GM12878 (cell line): ENCODE data around the gene TTYH3. TPM values are rescaled to one million over a fixed set of nuclear protein-coding genes. Genes with fewer than 3 reads are reported as not detected.
A peak's percentile ranks its signal among the peaks of the same experiment; 100 is the strongest.

Experiments used
- ATAC-seq: fragments of 200-7000 bp; cut with Tn5 transposase; 3 replicates; pipeline ENCODE4 v1.9.1; 2020; ENCODE audit warnings: mild to moderate bottlenecking, moderate library complexity
- BruUV-seq: library from RNA; stranded (reverse); fragments of 400-500 nt; replicated peaks from 2 replicates; lab custom pipeline; 2021; lab: Mats Ljungman, UMichigan
- CTCF ChIA-PET: fragments of 300-600 bp; sonication (Branson Sonifier 250); formaldehyde crosslinking; extraction: SDS; loops from one replicate; lab custom pipeline; 2021; ENCODE audit warnings: inconsistent platforms; lab: Yijun Ruan, JAX
- POLR2A ChIA-PET: fragments of 350-600 bp; formaldehyde crosslinking; extraction: SDS; loops from one replicate; lab custom pipeline; 2021; ENCODE audit warnings: inconsistent platforms; lab: Charles Lee
- RAD21 ChIA-PET: fragments of 300-600 bp; sonication (Branson Sonifier 250); formaldehyde crosslinking; loops from one replicate; lab custom pipeline; 2023; ENCODE audit warnings: antibody characterized with exemption; ENCODE audit not compliant: unreplicated experiment; lab: Charles Lee
- SMC1A ChIA-PET: fragments of 300-600 bp; sonication (Branson Sonifier 250); formaldehyde crosslinking; loops from one replicate; lab custom pipeline; 2023; ENCODE audit not compliant: unreplicated experiment, uncharacterized antibody; lab: Charles Lee
- DNase-seq: peaks from one replicate; pipeline ENCODE4 v3.0.0-alpha.2; 2011; ENCODE audit warnings: low read depth, low spot score
- FAIRE-seq: peaks from 3 replicates; lab custom pipeline; 2011; peaks lifted over from hg19 to GRCh38; lab: Jason Lieb, UNC
- H2AFZ ChIP-seq: 2 replicates; pipeline ENCODE4 v1.6.0; 2011; ENCODE audit warnings: low read depth, low read length, control low read depth; ENCODE audit not compliant: control insufficient read depth
- H3K27ac ChIP-seq: 2 replicates; pipeline ENCODE4 v1.5.1; 2011; ENCODE audit warnings: control low read depth; ENCODE audit not compliant: control insufficient read depth, insufficient read depth
- H3K27me3 ChIP-seq, 2 experiments: replicated peaks in 1 of 2; 2 replicates each; pipeline versions ENCODE4 v1.6.0 to v1.6.1; 2011; ENCODE audit warnings: low read length in 1 of 2; ENCODE audit not compliant: control insufficient read depth in 2 of 2, insufficient read depth in 2 of 2
- H3K36me3 ChIP-seq, 2 experiments: 2 replicates each; pipeline ENCODE4 v1.5.1; 2011; ENCODE audit warnings: low read length in 1 of 2; ENCODE audit not compliant: control insufficient read depth in 2 of 2, insufficient read depth in 2 of 2
- H3K4me1 ChIP-seq: 2 replicates; pipeline ENCODE4 v1.6.1; 2011; ENCODE audit warnings: mild to moderate bottlenecking, low read length, moderate library complexity, mixed read lengths; ENCODE audit not compliant: control insufficient read depth, insufficient read depth
- H3K4me2 ChIP-seq: 2 replicates; pipeline ENCODE4 v1.6.0; 2011; ENCODE audit warnings: control low read depth; ENCODE audit not compliant: control insufficient read depth, insufficient read depth
- H3K4me3 ChIP-seq: fragments of 200-600 bp; sonication (generic); 2 replicates; pipeline ENCODE4 v1.5.1; 2016
- H3K79me2 ChIP-seq: 2 replicates; pipeline ENCODE4 v1.6.0; 2011; ENCODE audit warnings: low read length; ENCODE audit not compliant: control insufficient read depth, insufficient read depth
- H3K9ac ChIP-seq: 2 replicates; pipeline ENCODE4 v1.8.0; 2011; ENCODE audit warnings: low read length, control low read depth, mixed read lengths; ENCODE audit not compliant: control insufficient read depth, insufficient read depth
- H3K9me3 ChIP-seq: replicated peaks from 3 replicates; pipeline ENCODE4 v1.5.1; 2011; ENCODE audit warnings: mild to moderate bottlenecking, low read length; ENCODE audit not compliant: control insufficient read depth, insufficient read depth
- H4K20me1 ChIP-seq: 2 replicates; pipeline ENCODE4 v1.6.0; 2011; ENCODE audit not compliant: control insufficient read depth, insufficient read depth
- CHD1 ChIP-seq: IDR thresholded peaks from 2 replicates; pipeline ENCODE4 v1.6.1; 2012; ENCODE audit warnings: low read depth, low read length, improper control_type of control experiment
- MXI1 ChIP-seq: fragments of 150-350 bp; IDR thresholded peaks from 2 replicates; pipeline ENCODE4 v1.6.1; 2011; ENCODE audit warnings: low read depth, mild to moderate bottlenecking, inconsistent platforms, low read length, improper control_type of control experiment
- SUZ12 ChIP-seq: fragments of 200-600 bp; sonication (generic); IDR thresholded peaks from one replicate; pipeline ENCODE4 v1.6.1; 2018; ENCODE audit warnings: antibody characterized with exemption, mild to moderate bottlenecking; ENCODE audit not compliant: unreplicated experiment
- TAF1 ChIP-seq: IDR thresholded peaks from 2 replicates; pipeline ENCODE4 v1.6.1; 2011; ENCODE audit warnings: mild to moderate bottlenecking, low read depth, low read length, borderline replicate concordance
- WGBS: methylation state at CpG from one replicate; pipeline ENCODE4 v1.1.6; 2016; ENCODE audit warnings: low lambda C conversion rate; ENCODE audit not compliant: insufficient replicate concordance, insufficient coverage; ENCODE audit errors: missing lambda C conversion rate; 5-methylcytosine and 5-hydroxymethylcytosine counted together
- in situ Hi-C: fragments of 300-500 bp; cut with MboI; formaldehyde crosslinking; loops from 9 replicates; pipeline ENCODE4 v1.14.3; 2018; ENCODE audit warnings: mixed read lengths
- intact Hi-C: fragments of 100-400 bp; cut with micrococcal nuclease; formaldehyde crosslinking; loops from one replicate; pipeline ENCODE4 v1.14.2; 2022; ENCODE audit not compliant: unreplicated experiment
- polyA plus RNA-seq, 11 experiments: library from polyadenylated mRNA; depleted of rRNA in 4 of 11; unstranded in 6 of 11; stranded (reverse) in 5 of 11; fragments of >200 nt; fragmentation: Nextera tagmentation in 4 of 11; fragmentation: Illumina TruSeq in 1 of 11; extraction: Ambion mirVana in 4 of 11; extraction: Trizol in 1 of 11; gene quantifications; 1 replicate in 1 of 11; 2 replicates in 10 of 11; pipeline versions ENCODE4 v1.2.1 to v1.2.3, GENCODE V29; 2011 to 2016; ENCODE audit warnings: inconsistent platforms in 2 of 11, missing spikeins in 2 of 11, low read depth in 1 of 11
- total RNA-seq, 4 experiments: library from RNA; depleted of rRNA in 3 of 4; stranded (reverse); fragments of >200 nt in 3 of 4; fragmentation: Illumina TruSeq in 1 of 4; extraction: Trizol in 1 of 4; gene quantifications; 2 replicates each; pipeline versions ENCODE4 v1.2.1 to v1.2.3, GENCODE V29; 2013 to 2021

The TTYH3 gene
- total and polyA plus RNA-seq, 10 of the 15 experiments (the other 5 are each of a cell fraction or from before 2014, with no cell fraction given) = 0.79 to 71.4 (median 10.5) TPM

GRCh38 chr7:2689343-2689847, 57.6 kb downstream of the TTYH3 start:
- no peak overlapping the region for H3K27ac ChIP-seq
- intact Hi-C loops (no loop called here), in situ Hi-C loops (no loop called here)
- peak overlapping the region; percentile 23; the same call in 1 of the 2 replicates for H3K4me3 ChIP-seq
- no peaks in the 10 kb centered on the region for H3K36me3 ChIP-seq
- POLR2A ChIA-PET = interaction anchor here (0.7 to 2.8 kb wide), 4 partner anchors 9 to 55 kb away, joined by 3 to 17 read pairs (median 8); no protein-coding TSS in a partner anchor
- RAD21 ChIA-PET = interaction anchor here (0.8 to 2.6 kb wide), 7 partner anchors 10 to 135 kb away, joined by 3 to 31 read pairs (median 4); no protein-coding TSS in a partner anchor
- peaks cover 3 to 7% of the 10 kb centered on the region in 2 experiments; a peak in 3 of 4 replicates for H3K27me3 ChIP-seq
- CTCF ChIA-PET = interaction anchor here (1.0 to 3.1 kb wide), 8 partner anchors 9 to 239 kb away, joined by 3 to 56 read pairs (median 4); no protein-coding TSS in a partner anchor
- no peaks in the 10 kb centered on the region; the same call in 1 of the 2 replicates for H4K20me1 ChIP-seq
- no peak overlapping the region for H2AFZ ChIP-seq
- TF ChIP-seq CHD1 = no peak
- TF ChIP-seq TAF1 = no peak
- TF ChIP-seq MXI1 = 0 out of 2 replicates have a peak, but pooled peaks have one; percentile 33
- TF ChIP-seq SUZ12 = no peak
- TSS peak; percentile 71 for BruUV-seq
- SMC1A ChIA-PET = interaction anchor here (0.5 to 5.8 kb wide), 8 partner anchors 9 to 607 kb away, joined by 3 to 49 read pairs (median 4); no protein-coding TSS in a partner anchor
- H3K9ac ChIP-seq = no peak overlapping the region
- H3K4me1 ChIP-seq = peaks cover 27% of the 10 kb centered on the region
- 44% methylated on average over 16 of the region's 16 CpGs for WGBS
- H3K4me2 ChIP-seq = peak overlapping the region; percentile 99
- no peak; the same call in 2 of the 3 replicates for ATAC-seq
- no peaks in the 10 kb centered on the region for H3K79me2 ChIP-seq
- no peak for DNase-seq
- no peaks in the 10 kb centered on the region for H3K9me3 ChIP-seq
- FAIRE-seq = no peak
